Keratinocyte (primary cell): ENCODE data around the gene RBM24.

ENCODE experiments used
- CTCF ChIP-seq, 3 experiments: IDR thresholded peaks in 1 of 3; conservative IDR thresholded peaks in 1 of 3; optimal IDR thresholded peaks in 1 of 3; 2 replicates in 2 of 3; 3 replicates in 1 of 3; pipeline versions ENCODE3 to v1.5.1; 2011; ENCODE audit warnings: low read length in 3 of 3, mild to moderate bottlenecking in 3 of 3, moderate library complexity in 2 of 3, control low read depth in 1 of 3, inconsistent platforms in 1 of 3; ENCODE audit not compliant: insufficient read depth in 2 of 3; ENCODE audit errors: extremely low read depth in 1 of 3
- EZH2 ChIP-seq: IDR thresholded peaks from one replicate; pipeline ENCODE4 v1.6.1; 2012; ENCODE audit warnings: inconsistent platforms, mild to moderate bottlenecking, low read length, moderate library complexity

- no peak for TF ChIP-seq EZH2
- TF ChIP-seq CTCF (optimal IDR thresholded peaks at IDR 0.05 in 1 of 3, IDR thresholded peaks at IDR 0.05 in 1 of 3, conservative IDR thresholded peaks at IDR 0.05 in 1 of 3; ENCODE audit: extremely low read depth in 1 of 3, insufficient read depth in 2 of 3, low read length in 3 of 3), result no peak
Observed at GRCh38 chr6:17280138-17280537, 1.0 kb upstream of the RBM24 start.
